GM19035 (cell line): ENCODE data around the gene IL22RA1.

Source experiments
- ATAC-seq: cut with Tn5 transposase; IDR thresholded peaks from one replicate; pipeline ENCODE4 v1.9.1; 2021; ENCODE audit not compliant: unreplicated experiment

The IL22RA1 gene

GRCh38 chr1:24117132-24117531 is 25.8 kb downstream of the IL22RA1 start:
- ATAC-seq: no peak

GRCh38 chr1:24114753-24115152 is 28.2 kb downstream of the IL22RA1 start:
- ATAC-seq: no peak

GRCh38 chr1:24113641-24114033 is 29.3 kb downstream of the IL22RA1 start:
- no peak for ATAC-seq

GRCh38 chr1:24111996-24112779 is 30.8 kb downstream of the IL22RA1 start, which contains the start of gene MYOM3:
TSS of gene MYOM3 (minus strand) at chr1:24112135. CDS start at chr1:24108636, 3,499 bp downstream.
- no peak for ATAC-seq

DNA sequence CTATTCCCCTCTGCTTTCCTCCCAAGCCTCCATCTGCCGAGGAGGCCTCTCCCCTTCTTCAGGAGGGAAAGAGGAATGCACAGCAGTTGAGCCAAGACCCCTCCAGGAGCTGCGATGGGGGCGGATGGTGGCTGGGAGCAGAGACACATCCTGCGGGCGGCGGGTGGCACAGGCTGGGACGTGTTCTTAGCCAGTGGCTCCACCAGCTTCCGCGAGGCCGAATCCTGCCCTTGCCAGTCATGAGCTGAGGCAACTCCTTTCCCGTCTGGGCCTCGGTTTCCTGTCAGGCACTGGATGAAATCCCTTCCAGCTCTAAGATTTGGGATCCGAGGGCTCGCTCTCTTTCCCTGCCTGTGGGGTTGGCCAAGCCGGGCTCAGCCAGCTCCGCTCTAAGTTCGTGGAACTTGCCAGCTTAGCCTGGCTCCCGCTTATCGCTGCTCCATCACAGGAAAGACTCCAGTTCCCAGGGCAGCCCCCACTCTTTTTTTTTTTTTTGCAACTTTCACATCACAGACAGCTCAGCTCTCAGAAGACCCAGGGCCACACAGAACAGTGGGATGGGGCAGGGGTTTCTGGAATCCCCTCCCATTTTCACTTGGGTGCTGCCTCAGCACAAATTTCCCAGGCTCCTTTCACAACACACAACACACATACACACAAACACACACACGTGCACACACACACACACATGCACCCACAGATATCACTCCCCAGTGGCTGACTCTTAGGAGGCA is 31.5 kb downstream of the IL22RA1 start:
- ATAC-seq: no peak

- ATAC-seq: no peak
These were observed 32.2 kb downstream of the IL22RA1 start for GRCh38 chr1:24110642-24111261.

GRCh38 chr1:24109686-24110475 is 33.1 kb downstream of the IL22RA1 start:
- no peak for ATAC-seq

GRCh38 chr1:24109166-24109483 is 33.8 kb downstream of the IL22RA1 start:
- ATAC-seq: no peak

- no peak for ATAC-seq
These were observed 34.4 kb downstream of the IL22RA1 start for GRCh38 chr1:24108334-24109165.

DNA sequence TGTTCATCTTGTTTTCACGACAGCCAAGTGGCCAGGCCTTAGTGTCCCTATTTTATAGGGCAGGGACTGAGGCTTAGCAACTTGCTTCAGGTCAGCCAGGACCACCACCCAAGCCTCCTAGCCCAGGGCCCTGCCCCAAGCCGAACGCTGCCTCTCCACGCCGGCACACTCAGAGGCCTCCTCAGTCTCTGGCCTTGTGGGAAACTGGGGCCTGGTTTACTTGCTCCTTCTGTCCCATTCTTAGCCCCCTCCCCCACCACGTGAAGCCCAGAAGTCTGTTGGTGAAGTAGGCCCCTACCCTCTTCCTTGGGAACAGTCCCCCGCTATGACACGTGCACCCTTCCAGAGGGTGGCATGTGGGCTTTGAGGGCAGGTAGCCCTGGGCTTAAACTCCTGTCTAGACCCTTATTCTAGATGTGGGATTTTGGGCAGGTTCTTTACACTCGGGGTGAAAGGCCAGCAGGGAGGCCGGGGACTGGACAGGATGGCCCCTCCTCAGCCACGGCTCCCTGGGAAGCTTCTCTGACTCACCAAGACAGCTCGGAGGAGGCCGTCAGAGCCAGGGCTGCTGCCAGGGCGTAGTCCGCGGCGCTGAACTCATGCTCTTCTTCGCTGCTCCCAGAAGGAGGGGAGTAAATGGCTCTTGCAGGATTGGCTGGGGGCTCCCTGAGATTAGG is 35.3 kb downstream of the IL22RA1 start:
- no peak for ATAC-seq

GRCh38 chr1:24105368-24106160 is 37.4 kb downstream of the IL22RA1 start:
- ATAC-seq: no peak

- ATAC-seq: no peak
These were observed 38.1 kb downstream of the IL22RA1 start for GRCh38 chr1:24104854-24105253.

GRCh38 chr1:24103879-24104278 is 39.1 kb downstream of the IL22RA1 start:
- no peak for ATAC-seq

- ATAC-seq: no peak
These were observed 39.5 kb downstream of the IL22RA1 start for GRCh38 chr1:24103408-24103807.

GRCh38 chr1:24102961-24103360 is 40.0 kb downstream of the IL22RA1 start:
- no peak for ATAC-seq

- ATAC-seq: no peak
These were observed 40.9 kb downstream of the IL22RA1 start for GRCh38 chr1:24101796-24102586.

GRCh38 chr1:24100945-24101737 is 41.8 kb downstream of the IL22RA1 start:
- no peak for ATAC-seq
